ENCODE data around the gene COL9A3. TPM values are rescaled to one million over a fixed set of nuclear protein-coding genes. Genes with fewer than 3 reads are reported as not detected.

Gene COL9A3
- total and polyA plus RNA-seq, 2 experiments from 2014 or later = 23.9 to 68.1 TPM

GRCh38 chr20:62775206-62775605 lies 41.6 kb upstream of the COL9A3 start:
- DNase-seq (ENCODE audit: low spot score) = no peak
- H3K4me3 ChIP-seq = no peak overlapping the region
- no peak for TF ChIP-seq EZH2phosphoT487 (IDR thresholded peaks at IDR 0.05; ENCODE audit: low read depth, severe bottlenecking, unreplicated experiment)
- TF ChIP-seq, protein P1, sequence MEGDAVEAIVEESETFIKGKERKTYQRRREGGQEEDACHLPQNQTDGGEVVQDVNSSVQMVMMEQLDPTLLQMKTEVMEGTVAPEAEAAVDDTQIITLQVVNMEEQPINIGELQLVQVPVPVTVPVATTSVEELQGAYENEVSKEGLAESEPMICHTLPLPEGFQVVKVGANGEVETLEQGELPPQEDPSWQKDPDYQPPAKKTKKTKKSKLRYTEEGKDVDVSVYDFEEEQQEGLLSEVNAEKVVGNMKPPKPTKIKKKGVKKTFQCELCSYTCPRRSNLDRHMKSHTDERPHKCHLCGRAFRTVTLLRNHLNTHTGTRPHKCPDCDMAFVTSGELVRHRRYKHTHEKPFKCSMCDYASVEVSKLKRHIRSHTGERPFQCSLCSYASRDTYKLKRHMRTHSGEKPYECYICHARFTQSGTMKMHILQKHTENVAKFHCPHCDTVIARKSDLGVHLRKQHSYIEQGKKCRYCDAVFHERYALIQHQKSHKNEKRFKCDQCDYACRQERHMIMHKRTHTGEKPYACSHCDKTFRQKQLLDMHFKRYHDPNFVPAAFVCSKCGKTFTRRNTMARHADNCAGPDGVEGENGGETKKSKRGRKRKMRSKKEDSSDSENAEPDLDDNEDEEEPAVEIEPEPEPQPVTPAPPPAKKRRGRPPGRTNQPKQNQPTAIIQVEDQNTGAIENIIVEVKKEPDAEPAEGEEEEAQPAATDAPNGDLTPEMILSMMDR (IDR thresholded peaks at IDR 0.05; ENCODE audit: poor library complexity) = no peak
- no peaks in the 10 kb centered on the region for H3K9me3 ChIP-seq (ENCODE audit: low read depth)
- no peak overlapping the region for H3K4me2 ChIP-seq
- no peaks in the 10 kb centered on the region for H3K36me3 ChIP-seq (replicated peaks; ENCODE audit: insufficient read depth, low read depth)
- no peak overlapping the region for H3K27ac ChIP-seq
- no peaks in the 10 kb centered on the region for H4K20me1 ChIP-seq (ENCODE audit: insufficient read depth, poor library complexity, severe bottlenecking)
- no peaks in the 10 kb centered on the region for H3K4me1 ChIP-seq (ENCODE audit: insufficient read depth)
- no peaks in the 10 kb centered on the region for H3K9me2 ChIP-seq (replicated peaks; ENCODE audit: insufficient read depth)
- no peak overlapping the region for H2AFZ ChIP-seq
- H3K27me3 ChIP-seq = no peaks in the 10 kb centered on the region
- no peaks in the 10 kb centered on the region for H3K79me2 ChIP-seq
- 94% methylated on average over 9 of the region's 9 CpGs for WGBS (ENCODE audit: low lambda C conversion rate, missing lambda C conversion rate)

DNA sequence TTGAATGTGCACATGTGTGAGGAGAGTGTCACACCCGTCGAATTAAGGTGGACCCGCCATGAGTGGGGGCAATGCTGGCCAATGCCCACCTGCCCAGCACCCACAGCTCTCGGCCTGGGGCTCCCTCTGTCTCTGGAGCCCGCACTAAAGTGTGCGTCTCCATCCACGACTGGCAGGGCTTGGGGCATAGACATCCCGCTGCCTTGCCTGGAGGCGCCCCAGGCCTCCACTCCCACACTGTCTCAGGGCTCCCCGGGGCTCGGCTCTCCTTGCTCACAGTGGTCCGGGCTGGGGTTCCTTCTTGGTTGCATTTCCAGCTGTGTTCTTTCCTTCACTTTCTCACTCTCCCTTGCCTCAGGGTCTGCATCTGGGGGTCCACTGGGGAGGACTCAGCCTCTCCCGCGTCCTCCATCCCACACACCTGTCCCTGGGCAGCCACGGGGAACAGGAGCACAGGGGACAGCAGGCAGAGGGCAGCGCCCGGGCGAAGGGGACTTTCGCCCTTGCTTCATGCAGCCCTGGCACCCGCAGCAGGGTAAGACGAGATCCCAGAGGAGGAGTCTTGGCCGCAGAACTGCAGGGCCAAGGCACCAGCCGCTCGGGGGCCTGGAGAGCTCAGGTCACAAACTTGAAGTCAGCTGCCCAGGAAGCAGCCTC lies 40.7 kb upstream of the COL9A3 start:
- Histone ChIP-seq H3K9me2 (replicated peaks; ENCODE audit: insufficient read depth) (no peaks in the 10 kb centered on the region), H3K27ac (no peak overlapping the region), H3K36me3 (replicated peaks; ENCODE audit: insufficient read depth, low read depth) (no peaks in the 10 kb centered on the region), H3K27me3 (no peaks in the 10 kb centered on the region), H2AFZ (no peak overlapping the region), H3K4me2 (no peak overlapping the region), H3K4me1 (ENCODE audit: insufficient read depth) (no peaks in the 10 kb centered on the region), H3K79me2 (no peaks in the 10 kb centered on the region), H3K9me3 (ENCODE audit: low read depth) (no peaks in the 10 kb centered on the region), H3K4me3 (no peak overlapping the region), H4K20me1 (ENCODE audit: insufficient read depth, poor library complexity, severe bottlenecking) (no peaks in the 10 kb centered on the region)
- no peak for TF ChIP-seq EZH2 (IDR thresholded peaks at IDR 0.05; ENCODE audit: borderline replicate concordance)
- TF ChIP-seq, protein P1 (IDR thresholded peaks at IDR 0.05; ENCODE audit: poor library complexity) = no peak
- TF ChIP-seq EZH2phosphoT487 (IDR thresholded peaks at IDR 0.05; ENCODE audit: low read depth, severe bottlenecking, unreplicated experiment) = no peak
- WGBS (ENCODE audit: low lambda C conversion rate, missing lambda C conversion rate) = 95% methylated on average over 24 of the region's 24 CpGs
- no peak for DNase-seq (ENCODE audit: low spot score)

DNA sequence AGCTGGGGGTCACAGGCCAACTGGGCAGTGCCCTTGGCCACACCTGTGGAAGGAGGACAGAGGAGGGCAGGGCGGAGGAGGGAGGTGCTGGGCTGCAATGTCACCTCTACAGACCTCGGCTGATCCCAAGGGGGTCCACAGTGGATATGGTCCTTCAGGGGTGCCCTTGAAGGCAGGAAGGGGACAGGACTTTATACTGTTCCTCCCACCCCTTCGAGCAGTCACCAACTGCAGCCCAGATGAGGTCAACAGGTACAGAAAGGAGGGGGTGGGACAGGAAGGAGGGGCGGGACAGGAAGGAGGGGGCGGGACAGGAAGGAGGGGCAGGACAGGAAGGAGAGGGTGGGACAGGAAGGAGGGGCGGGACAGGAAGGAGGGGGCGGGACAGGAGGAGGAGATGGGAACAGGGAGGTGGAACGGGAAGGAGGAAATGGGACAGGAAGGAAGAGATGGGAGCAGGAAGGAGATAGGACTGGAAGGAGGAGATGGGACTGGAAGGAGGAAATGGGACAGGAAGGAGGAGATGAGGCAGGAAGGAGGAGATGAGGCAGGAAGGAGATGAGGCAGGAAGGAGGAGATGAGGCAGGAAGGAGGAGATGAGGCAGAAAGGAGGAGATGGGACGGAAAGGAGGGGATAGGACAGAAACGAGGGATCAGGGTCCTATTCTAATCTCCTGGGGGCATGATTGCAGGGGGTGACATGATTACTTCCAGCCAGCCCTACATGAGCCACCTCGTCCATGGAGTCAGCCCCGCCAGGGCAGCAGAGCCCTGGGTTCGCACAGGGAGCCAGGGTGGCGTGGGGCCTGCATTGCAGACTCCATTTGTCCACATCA lies 39.9 kb upstream of the COL9A3 start:
- Histone ChIP-seq H4K20me1 (ENCODE audit: insufficient read depth, poor library complexity, severe bottlenecking) (no peaks in the 10 kb centered on the region), H2AFZ (no peak overlapping the region), H3K27me3 (no peaks in the 10 kb centered on the region), H3K27ac (no peak overlapping the region), H3K36me3 (replicated peaks; ENCODE audit: insufficient read depth, low read depth) (no peaks in the 10 kb centered on the region), H3K4me2 (no peak overlapping the region), H3K79me2 (no peaks in the 10 kb centered on the region), H3K4me1 (ENCODE audit: insufficient read depth) (no peaks in the 10 kb centered on the region), H3K4me3 (no peak overlapping the region), H3K9me2 (replicated peaks; ENCODE audit: insufficient read depth) (no peaks in the 10 kb centered on the region), H3K9me3 (ENCODE audit: low read depth) (no peaks in the 10 kb centered on the region)
- no peak for TF ChIP-seq EZH2phosphoT487 (IDR thresholded peaks at IDR 0.05; ENCODE audit: low read depth, severe bottlenecking, unreplicated experiment)
- TF ChIP-seq, protein P1 (IDR thresholded peaks at IDR 0.05; ENCODE audit: poor library complexity) = no peak
- DNase-seq (ENCODE audit: low spot score) = no peak
- WGBS (ENCODE audit: low lambda C conversion rate, missing lambda C conversion rate) = 95% methylated on average over 9 of the region's 14 CpGs

Data from hepatocyte (in vitro differentiated cells).